ENCODE measurements around the gene MYOC.
"Not testable (repeated sequence)": the region's sequence is repeated elsewhere in the genome, so short reads cannot be mapped to it uniquely, and the experiment has no call there.

DNA sequence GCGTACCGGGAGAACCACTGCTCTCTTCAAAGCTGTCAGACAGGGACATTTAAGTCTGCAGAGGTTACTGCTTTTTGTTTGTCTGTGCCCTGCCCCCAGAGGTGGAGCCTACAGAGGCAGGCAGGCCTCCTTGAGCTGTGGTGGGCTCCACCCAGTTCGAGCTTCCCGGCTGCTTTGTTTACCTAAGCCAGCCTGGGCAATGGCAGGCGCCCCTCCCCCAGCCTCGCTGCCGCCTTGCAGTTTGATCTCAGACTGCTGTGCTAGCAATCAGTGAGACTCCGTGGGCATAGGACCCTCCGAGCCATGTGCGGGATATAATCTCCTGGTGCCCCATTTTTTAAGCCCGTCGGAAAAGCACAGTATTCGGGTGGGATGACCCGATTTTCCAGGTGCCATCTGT, 43.3 kb upstream of the MYOC start:
- TF ChIP-seq CTCF (IDR thresholded peaks at IDR 0.05 in 2 of 3, conservative IDR thresholded peaks at IDR 0.05 in 1 of 3; ENCODE audit: borderline replicate concordance in 1 of 3, insufficient read depth in 1 of 3, low read depth in 2 of 3, low read length in 2 of 3); POLR2A (IDR thresholded peaks at IDR 0.05; ENCODE audit: borderline replicate concordance, extremely low read depth, insufficient read depth, insufficient read length): not testable (repeated sequence)
